Small intestine (tissue), 7 donors: ENCODE results near the gene IGF2R. TPM values are rescaled to one million over a fixed set of nuclear protein-coding genes. Genes with fewer than 3 reads are reported as not detected.

Experiments used
- DNase-seq, 2 donors: peaks; one replicate each; pipeline versions ENCODE4 v3.0.0 to v3.0.0-alpha.2; 2013
- FAIRE-seq: peaks from 2 replicates; lab custom pipeline; 2012; peaks lifted over from hg19 to GRCh38; lab: Jason Lieb, UNC
- H3K27ac ChIP-seq, 3 donors: one replicate each; pipeline ENCODE4 v1.5.1; 2013; ENCODE audit warnings: low read length in 2 of 3, mild to moderate bottlenecking in 2 of 3, control low read depth in 1 of 3, inconsistent platforms in 1 of 3, low read depth in 1 of 3, moderate library complexity in 1 of 3
- H3K27me3 ChIP-seq, 3 donors: one replicate each; pipeline ENCODE4 v1.6.1; 2013; ENCODE audit warnings: low read length in 3 of 3, inconsistent platforms in 1 of 3; ENCODE audit not compliant: control insufficient read depth in 3 of 3, insufficient read depth in 3 of 3
- H3K36me3 ChIP-seq, 3 donors: one replicate each; pipeline ENCODE4 v1.6.1; 2013; ENCODE audit warnings: low read length in 3 of 3, inconsistent platforms in 1 of 3, low read depth in 1 of 3, mild to moderate bottlenecking in 1 of 3, moderate library complexity in 1 of 3; ENCODE audit not compliant: control insufficient read depth in 3 of 3, insufficient read depth in 2 of 3
- H3K4me1 ChIP-seq, 3 donors: one replicate each; pipeline ENCODE4 v1.6.1; 2013; ENCODE audit warnings: low read length in 2 of 3, inconsistent platforms in 1 of 3, low read depth in 1 of 3, mild to moderate bottlenecking in 1 of 3, moderate library complexity in 1 of 3; ENCODE audit not compliant: control insufficient read depth in 3 of 3, insufficient read depth in 2 of 3
- H3K4me3 ChIP-seq, 3 donors: one replicate each; pipeline ENCODE4 v1.5.1; 2013; ENCODE audit warnings: low read length in 3 of 3, control low read depth in 1 of 3, inconsistent platforms in 1 of 3, low read depth in 1 of 3, mild to moderate bottlenecking in 1 of 3, moderate library complexity in 1 of 3
- H3K9me3 ChIP-seq, 2 donors: one replicate each; pipeline ENCODE4 v1.6.1; 2013; ENCODE audit warnings: low read depth in 1 of 2, low read length in 1 of 2; ENCODE audit not compliant: control insufficient read depth in 2 of 2, insufficient read depth in 1 of 2
- WGBS, 3 donors: extraction: QIAGEN DNeasy Blood & Tissue Kit; methylation state at CpG; one replicate each; pipeline ENCODE4 v1.1.7; 2013; 5-methylcytosine and 5-hydroxymethylcytosine counted together
- polyA plus RNA-seq, 4 donors: library from polyadenylated mRNA; stranded (reverse) in 3 of 4; unstranded in 1 of 4; fragments of 200-250 nt in 3 of 4; fragments of 120-200 nt in 1 of 4; gene quantifications; one replicate each; pipeline versions ENCODE4 v1.2.1 to v1.2.3, GENCODE V29; 2013
- donor health status: healthy with polysubstance abuse.
- donor health status: control.
- donor health status: control.
- donor health status: Bipolar disorder and iron deficiency.
- donor health status: healthy.

Gene IGF2R
- polyA plus RNA-seq, 4 donors = 4.9 to 111 (median 14.7) TPM

DNA sequence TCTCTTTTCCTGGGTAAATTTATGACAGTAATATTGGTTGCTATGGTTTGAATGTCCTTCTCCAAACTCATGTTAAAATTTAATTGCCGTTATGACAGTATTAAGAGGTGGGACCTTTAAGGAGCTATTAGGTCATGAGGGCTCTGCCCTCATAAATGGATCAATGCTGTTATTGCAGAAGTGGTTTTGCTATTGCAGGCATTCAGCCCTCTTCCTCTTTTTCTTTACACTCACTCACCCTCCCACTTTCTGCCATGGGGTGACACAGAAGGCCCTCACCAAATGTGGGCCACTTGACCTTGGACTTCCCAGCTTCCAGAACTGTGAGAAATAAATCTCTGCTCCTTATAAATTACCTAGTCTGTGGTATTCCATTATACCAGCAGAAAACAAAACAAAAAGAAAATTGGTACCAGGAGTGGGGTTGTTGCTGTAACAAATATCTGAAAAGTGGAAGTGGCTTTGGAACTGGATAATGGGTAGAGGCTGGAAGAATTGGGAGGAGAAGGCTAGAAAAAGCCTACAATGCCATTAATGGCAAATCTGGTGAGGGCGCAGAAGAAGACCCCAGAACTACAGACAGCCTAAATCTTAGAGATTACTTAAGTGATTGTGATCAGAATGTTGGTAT is 24.8 kb upstream of the IGF2R start:
- no peak for DNase-seq
- no peak for FAIRE-seq
- WGBS, 3 donors = 46 to 91% (median 76%) methylated on average over 2 of the region's 2 CpGs
- Histone ChIP-seq H3K4me3 (no peak overlapping the region), H3K27me3 (peaks cover 0 to 6% (median 0%) of the 10 kb centered on the region in 3 donors), H3K36me3 (no peaks in the 10 kb centered on the region), H3K4me1 (no peaks in the 10 kb centered on the region), H3K27ac (no peak overlapping the region), H3K9me3 (peaks cover 0 to 9% of the 10 kb centered on the region in 2 donors)

- FAIRE-seq (no peak), DNase-seq (no peak)
- H3K4me1 ChIP-seq = no peaks in the 10 kb centered on the region
- H3K27me3 ChIP-seq = peaks cover 0 to 4% (median 0%) of the 10 kb centered on the region in 3 donors
- WGBS, 3 donors = 90 to 94% (median 91%) methylated on average over 6 of the region's 6 CpGs
- H3K4me3 ChIP-seq = no peak overlapping the region
- H3K36me3 ChIP-seq = no peaks in the 10 kb centered on the region
- H3K27ac ChIP-seq = no peak overlapping the region
- H3K9me3 ChIP-seq = peaks cover 0 to 9% of the 10 kb centered on the region in 2 donors
Measured at GRCh38 chr6:159945801-159946392, 23.0 kb upstream of the IGF2R start.

DNA sequence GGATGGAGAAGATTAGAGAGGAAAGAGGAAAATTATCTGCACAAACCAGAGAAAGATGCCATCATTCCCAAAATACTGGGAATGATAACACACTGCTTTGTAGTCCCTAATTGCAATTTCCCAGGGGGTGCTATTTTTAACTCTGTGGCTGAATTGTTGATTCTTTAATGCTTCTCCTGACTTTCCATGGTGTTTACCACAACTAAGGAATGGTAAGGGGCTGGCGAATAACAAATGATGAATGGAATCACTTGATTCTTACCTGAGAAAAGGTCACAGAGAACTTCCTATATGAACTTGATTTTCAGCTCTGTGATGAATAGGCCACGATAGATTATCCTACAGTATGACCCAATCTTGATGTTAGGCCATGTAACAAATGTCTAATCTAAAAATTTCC is 22.0 kb upstream of the IGF2R start:
- Histone ChIP-seq H3K27ac (no peak overlapping the region), H3K27me3 (peaks cover 0 to 4% (median 0%) of the 10 kb centered on the region in 3 donors), H3K4me3 (no peak overlapping the region), H3K4me1 (no peaks in the 10 kb centered on the region), H3K9me3 (peaks cover 0 to 9% of the 10 kb centered on the region in 2 donors), H3K36me3 (no peaks in the 10 kb centered on the region)
- FAIRE-seq (no peak), DNase-seq (no peak)
- 90 to 94% (median 92%) methylated on average over 2 of the region's 2 CpGs for WGBS, 3 donors

DNA sequence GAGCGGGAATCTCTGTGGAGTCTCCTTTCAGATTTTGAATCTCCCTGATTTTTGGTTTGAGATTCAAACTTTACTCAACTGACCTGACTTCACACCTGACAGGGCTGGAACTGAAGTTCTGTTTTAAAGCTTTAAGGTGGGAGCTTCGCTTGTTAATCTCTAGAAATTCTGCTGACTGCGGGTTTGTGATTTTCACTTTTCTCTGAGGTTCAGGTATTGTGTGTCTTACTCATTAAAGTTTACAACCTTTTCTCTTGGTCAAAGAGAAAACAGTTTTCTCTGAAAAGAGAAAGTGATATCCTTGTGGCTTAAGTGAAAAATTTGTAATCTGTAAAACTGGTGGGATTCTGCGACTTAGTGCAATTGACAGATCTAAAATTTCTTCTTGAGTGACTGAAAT is 20.7 kb upstream of the IGF2R start:
- no peak for DNase-seq
- 84 to 92% (median 87%) methylated on average over 4 of the region's 4 CpGs for WGBS, 3 donors
- peaks cover 0 to 8% (median 0%) of the 10 kb centered on the region in 3 donors for H3K27me3 ChIP-seq
- no peaks in the 10 kb centered on the region for H3K4me1 ChIP-seq
- H3K27ac ChIP-seq = no peak overlapping the region
- peaks cover 0 to 9% of the 10 kb centered on the region in 2 donors for H3K9me3 ChIP-seq
- H3K4me3 ChIP-seq = no peak overlapping the region
- FAIRE-seq = no peak
- no peaks in the 10 kb centered on the region for H3K36me3 ChIP-seq

GRCh38 chr6:159951772-159952171 is 17.1 kb upstream of the IGF2R start:
- H3K27ac ChIP-seq = no peak overlapping the region
- FAIRE-seq (no peak), DNase-seq (no peak)
- no peak overlapping the region for H3K4me3 ChIP-seq
- no peaks in the 10 kb centered on the region for H3K9me3 ChIP-seq
- H3K27me3 ChIP-seq = peaks cover 0 to 7% (median 0%) of the 10 kb centered on the region in 3 donors
- 73 to 90% (median 85%) methylated on average over 7 of the region's 7 CpGs for WGBS, 3 donors
- no peaks in the 10 kb centered on the region for H3K36me3 ChIP-seq
- H3K4me1 ChIP-seq = no peaks in the 10 kb centered on the region

DNA sequence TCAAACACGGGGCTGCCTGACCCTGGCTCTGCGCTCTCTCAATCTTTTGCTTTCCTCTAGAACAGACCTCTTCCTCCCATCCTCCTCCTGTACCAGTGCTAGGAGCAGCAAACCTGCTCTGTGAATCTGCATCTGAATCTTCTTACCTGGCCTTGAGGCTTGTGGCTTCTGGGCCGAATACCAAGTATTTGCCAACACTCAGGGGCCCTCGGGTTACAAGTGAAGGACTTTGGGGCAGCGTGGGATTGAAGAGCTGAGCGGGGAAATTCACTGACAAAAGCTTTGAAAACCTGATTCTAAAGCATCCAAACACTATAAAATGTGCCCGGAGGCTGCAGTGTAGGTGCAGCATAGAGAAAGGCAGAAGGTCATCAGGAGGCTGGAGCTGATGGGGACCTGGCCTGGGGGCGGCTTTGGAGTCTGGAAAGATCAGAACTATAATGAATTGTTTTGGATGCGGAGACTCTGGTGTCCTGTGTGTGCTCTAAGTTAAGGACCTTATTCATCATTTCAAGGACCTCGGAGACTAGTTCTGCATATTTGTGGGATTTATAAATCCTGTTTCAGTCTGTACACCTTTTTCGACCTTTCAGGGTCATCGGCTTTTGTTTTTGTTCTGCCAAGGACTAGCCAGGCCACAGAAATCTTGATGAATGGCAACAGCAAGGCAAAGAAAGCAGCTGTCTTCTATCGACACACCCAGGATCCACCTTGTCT is 16.4 kb upstream of the IGF2R start:
- DNase-seq (no peak), FAIRE-seq (no peak)
- WGBS, 3 donors = 78 to 85% (median 84%) methylated on average over 13 of the region's 13 CpGs
- Histone ChIP-seq H3K4me1 (no peaks in the 10 kb centered on the region), H3K4me3 (no peak overlapping the region), H3K27ac (peak overlapping the region in 1 of 3 donors; percentile 73), H3K9me3 (no peaks in the 10 kb centered on the region), H3K36me3 (no peaks in the 10 kb centered on the region), H3K27me3 (peaks cover 0 to 7% (median 0%) of the 10 kb centered on the region in 3 donors)

DNA sequence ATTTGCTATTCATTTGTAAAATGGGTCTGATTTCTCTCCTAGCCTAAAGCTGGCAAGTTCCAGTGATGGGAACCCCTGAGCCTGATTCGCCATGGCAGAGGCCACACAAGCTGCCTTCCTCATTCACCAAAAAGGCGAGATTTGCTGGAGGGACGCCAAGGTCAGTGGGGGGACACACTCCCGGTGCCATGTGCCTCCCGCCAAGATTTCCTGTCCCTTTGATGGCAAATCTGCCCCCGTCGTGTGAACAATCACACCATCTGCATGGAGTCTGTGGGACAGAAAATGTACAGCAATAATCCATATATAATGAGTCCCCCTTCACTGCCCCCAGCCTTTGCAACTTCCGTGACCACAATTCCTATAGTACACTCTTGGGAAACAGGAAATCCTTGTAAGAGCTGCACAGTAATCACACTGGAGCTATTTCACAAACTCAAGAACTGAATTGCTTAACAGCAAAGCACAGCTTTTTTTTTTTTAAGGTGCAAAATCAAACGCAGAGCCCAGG is 15.7 kb upstream of the IGF2R start:
- no peak overlapping the region for H3K4me3 ChIP-seq
- DNase-seq (peak in 1 of 2 donors; percentile 20), FAIRE-seq (no peak)

DNA sequence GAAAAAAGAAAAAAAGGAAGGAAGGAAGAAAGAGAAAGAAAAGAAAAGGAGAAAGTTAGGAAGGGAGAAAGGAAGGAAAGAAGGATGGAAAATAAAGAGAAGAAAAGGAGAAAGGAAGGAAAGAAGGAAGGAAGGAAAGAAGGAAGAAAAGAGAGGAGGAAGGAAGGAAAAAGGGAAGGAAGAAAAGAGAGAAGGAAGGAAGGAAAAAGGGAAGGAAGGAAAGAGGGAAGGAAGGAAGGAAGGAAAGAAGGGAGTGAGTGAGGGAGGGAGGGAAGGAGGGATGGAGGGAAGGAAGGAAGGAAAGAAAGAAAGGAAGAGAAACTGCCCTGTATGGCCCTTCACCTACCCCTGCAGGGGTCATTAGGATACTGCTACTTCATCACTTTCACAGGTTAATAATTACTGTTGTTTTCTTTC is 12.9 kb upstream of the IGF2R start:
- Histone ChIP-seq H3K27ac (no peak overlapping the region), H3K4me1 (no peaks in the 10 kb centered on the region), H3K27me3 (peaks cover 0 to 10% (median 0%) of the 10 kb centered on the region in 3 donors), H3K36me3 (no peaks in the 10 kb centered on the region), H3K4me3 (no peak overlapping the region), H3K9me3 (peaks cover 0 to 3% of the 10 kb centered on the region in 2 donors)
- DNase-seq (no peak), FAIRE-seq (no peak)

More for the DNA sequence above, 15.7 kb upstream of the IGF2R start:
- Histone ChIP-seq H3K9me3 (no peaks in the 10 kb centered on the region), H3K27me3 (peaks cover 0 to 7% (median 0%) of the 10 kb centered on the region in 3 donors), H3K36me3 (no peaks in the 10 kb centered on the region), H3K27ac (peak overlapping the region in 1 of 3 donors; percentile 73), H3K4me1 (no peaks in the 10 kb centered on the region)
- 39 to 52% (median 47%) methylated on average over 9 of the region's 9 CpGs for WGBS, 3 donors
